Right lobe of liver (tissue), 4 donors: ENCODE measurements around the gene SLC12A3.

Experiments used
- POLR2A ChIP-seq: fragments of 450-650 bp; IDR thresholded peaks from one replicate; pipeline ENCODE4 v1.6.1; 2017; ENCODE audit warnings: antibody characterized with exemption, mild to moderate bottlenecking
- TF ChIP-seq, protein P1 (sequence below), 4 donors: fragments of 200-600 bp in 3 of 4; fragments of 450-650 bp in 1 of 4; IDR thresholded peaks; one replicate each; pipeline versions ENCODE4 v1.5.1 to v1.8.0; 2016 to 2022; ENCODE audit warnings: antibody characterized with exemption in 4 of 4, mild to moderate bottlenecking in 2 of 4
- donor health status: DM: no; HTN: no; CAD: no.
- donor health status: DM: no; HTN: no; CAD: no.
- donor health status: DM: no; HTN: yes; CAD: no.

DNA sequence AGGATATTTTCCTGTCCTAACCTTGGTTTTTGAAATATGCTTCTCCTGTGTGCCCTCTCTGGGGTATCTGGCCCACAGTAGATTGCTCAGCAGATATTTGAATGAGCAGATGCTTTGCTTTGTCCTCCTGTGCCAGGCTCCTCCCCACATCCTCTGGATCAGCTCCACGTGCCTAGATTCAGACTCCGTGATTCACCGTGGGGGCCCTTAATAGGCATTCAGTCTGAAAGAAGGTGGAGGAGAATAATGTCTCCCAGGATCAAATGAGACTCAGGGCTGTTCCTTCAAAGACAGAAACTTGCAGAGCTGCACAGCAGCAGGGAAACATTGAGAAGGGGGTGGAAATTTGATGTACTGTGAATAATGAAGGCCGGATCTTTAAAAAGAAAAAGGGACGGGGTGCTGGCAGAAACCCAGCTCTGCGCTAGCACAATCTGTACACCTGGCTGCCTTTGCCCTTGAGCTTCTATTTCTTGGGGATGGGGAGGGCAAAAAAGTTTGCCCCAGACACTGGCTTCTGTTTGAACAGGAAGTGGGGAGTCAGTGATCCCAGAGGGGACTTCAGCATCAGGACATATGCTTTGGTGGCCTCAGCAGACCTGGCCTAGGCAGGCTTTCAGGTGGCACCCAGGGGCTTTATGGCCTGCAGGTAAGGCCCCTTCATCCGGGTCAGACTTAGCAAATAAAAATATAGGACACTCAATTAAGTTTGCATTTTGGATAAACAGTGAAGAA is 15.9 kb upstream of the SLC12A3 start:
- TF ChIP-seq, protein P1, sequence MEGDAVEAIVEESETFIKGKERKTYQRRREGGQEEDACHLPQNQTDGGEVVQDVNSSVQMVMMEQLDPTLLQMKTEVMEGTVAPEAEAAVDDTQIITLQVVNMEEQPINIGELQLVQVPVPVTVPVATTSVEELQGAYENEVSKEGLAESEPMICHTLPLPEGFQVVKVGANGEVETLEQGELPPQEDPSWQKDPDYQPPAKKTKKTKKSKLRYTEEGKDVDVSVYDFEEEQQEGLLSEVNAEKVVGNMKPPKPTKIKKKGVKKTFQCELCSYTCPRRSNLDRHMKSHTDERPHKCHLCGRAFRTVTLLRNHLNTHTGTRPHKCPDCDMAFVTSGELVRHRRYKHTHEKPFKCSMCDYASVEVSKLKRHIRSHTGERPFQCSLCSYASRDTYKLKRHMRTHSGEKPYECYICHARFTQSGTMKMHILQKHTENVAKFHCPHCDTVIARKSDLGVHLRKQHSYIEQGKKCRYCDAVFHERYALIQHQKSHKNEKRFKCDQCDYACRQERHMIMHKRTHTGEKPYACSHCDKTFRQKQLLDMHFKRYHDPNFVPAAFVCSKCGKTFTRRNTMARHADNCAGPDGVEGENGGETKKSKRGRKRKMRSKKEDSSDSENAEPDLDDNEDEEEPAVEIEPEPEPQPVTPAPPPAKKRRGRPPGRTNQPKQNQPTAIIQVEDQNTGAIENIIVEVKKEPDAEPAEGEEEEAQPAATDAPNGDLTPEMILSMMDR (IDR thresholded peaks at IDR 0.05) = no peak
- no peak for TF ChIP-seq POLR2A
